PFSK-1 (cell line): Measurements from ENCODE around the gene ECD.

Experiments used
- POLR2AphosphoS5 ChIP-seq: IDR thresholded peaks from 2 replicates; pipeline ENCODE4 v1.6.1; 2012; ENCODE audit warnings: low read depth, mild to moderate bottlenecking, control low read depth, low read length, moderate library complexity
- TAF1 ChIP-seq: IDR thresholded peaks from 2 replicates; pipeline ENCODE4 v1.6.1; 2012; ENCODE audit warnings: low read length, control low read depth, borderline replicate concordance; ENCODE audit not compliant: insufficient read depth

DNA sequence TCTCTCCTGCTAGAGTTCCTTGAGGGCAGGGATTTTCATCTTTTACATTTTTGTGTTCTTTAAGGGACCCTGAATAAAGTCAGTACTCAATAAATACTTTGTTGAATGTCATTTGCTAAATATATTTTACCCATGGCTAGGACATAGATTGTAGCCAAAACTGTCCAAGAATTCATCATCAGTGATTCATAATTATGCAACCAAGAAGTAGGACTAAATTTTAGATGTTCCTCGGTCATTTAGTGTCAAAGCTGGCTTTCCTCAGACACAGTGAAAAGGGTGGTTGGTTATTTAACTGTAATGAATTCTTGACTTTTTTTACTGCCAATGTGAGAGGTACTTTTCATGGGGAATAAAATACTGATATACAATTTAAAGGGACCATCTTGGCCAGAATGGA lies 54.3 kb downstream of the ECD start:
- TF ChIP-seq POLR2AphosphoS5 (no peak), TAF1 (no peak)
